ENCODE measurements around the gene CDKAL1.
"Not testable (repeated sequence)": the region's sequence is repeated elsewhere in the genome, so short reads cannot be mapped to it uniquely, and the experiment has no call there.

CDKAL1 gene

DNA sequence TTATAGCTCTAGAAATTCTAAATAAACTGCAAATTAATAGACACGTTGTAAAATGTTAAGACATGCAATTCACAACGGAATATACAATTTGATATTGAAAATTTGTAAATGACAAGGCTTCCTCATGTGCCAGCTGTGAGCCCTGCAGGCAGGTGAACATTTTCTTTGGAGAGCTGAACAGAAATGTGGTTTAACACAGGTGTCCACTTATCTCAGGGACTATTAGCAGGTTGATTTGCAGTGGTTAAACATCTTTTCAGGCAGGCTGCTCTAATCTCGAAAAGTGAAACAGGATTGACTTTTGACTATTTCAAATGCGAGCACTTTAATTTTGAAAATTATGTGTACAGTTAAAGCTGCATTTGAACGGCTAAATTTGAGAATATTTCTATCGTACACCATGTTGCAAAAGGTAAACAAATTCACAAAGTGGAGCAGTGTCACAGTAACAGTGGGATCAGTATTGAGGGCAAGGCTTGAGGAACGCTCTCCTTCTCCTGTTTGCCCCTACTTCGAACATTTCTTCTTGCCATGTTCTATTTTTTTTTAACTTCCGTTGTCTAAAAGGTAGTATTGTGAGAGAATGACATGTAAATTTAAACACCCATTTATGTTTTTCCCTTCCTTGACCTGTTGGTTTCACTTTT is 210.8 kb downstream of the CDKAL1 start:
- no peak for DNase-seq (ENCODE audit: low spot score)

DNA sequence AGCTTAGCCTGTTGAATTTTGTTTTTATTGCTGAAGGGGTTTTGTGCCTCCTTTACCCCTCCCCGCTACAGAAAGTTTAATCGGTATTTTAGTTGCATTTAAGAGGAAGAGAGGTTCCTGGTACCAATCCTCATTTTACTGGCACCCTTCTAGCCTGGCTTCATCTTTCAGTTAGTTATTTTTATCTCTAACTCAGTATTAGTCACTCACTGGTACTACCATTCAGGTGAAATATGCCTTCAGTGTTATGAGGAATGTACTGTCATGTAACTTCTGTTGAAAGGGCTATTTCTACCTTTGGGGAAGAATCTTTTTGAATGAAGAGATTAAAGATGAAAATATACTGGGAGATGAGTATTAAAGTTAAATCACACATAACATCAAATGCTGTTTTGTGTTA is 211.8 kb downstream of the CDKAL1 start:
- DNase-seq (ENCODE audit: low spot score), result no peak

DNA sequence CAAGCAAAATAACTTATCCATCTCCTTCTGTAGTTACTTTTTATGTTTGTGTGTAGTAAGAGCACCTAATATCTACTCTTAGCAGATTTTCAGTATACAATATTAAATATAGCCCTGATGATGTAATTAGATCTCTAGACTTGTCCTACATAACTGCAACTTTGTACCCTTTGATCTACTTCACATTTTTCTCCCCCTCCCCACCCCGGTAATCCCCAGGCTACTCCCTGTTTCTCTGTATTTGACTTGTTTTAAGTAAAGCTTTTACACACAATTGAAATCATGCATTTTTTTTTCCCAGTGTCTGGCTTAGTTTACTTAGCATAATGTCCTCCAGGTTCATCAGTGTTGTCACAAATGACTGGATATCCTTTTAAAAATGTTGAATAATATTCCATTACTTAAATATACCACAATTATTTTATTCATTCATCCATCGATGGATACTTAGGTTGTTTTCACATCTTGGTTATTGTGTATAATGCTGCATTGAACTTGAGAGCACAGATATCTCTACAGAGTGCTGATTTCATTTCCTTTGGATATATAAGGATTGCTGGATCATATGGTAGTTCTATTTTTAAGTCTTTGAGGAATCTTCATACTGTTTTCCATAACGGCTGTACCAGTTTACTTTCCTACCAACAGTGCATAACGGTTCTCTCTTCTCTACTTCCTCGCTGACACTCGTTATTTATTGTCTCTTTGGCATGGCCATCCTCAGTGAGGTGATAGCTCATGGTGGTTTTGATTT is 212.7 kb downstream of the CDKAL1 start:
- no peak for DNase-seq (ENCODE audit: low spot score)

DNA sequence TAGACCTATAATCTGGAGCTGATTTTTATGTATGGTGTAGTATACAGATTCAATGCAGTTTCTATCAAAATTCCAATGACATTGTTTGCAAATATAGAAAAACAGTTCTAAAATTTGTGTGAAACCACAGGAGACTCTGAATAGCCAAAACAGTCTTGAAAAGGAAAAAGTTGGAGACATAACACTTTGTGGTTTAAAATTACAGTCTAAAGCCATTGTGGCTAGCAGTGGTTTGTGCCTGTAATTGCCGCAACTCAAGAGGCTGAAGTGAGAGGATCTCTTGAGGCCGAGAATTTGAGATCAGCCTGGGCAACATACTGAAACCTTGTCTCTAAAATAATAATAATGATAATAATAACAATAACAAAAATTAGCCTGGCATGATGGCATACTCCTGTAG is 213.7 kb downstream of the CDKAL1 start:
- DNase-seq (ENCODE audit: low spot score), result no peak

DNA sequence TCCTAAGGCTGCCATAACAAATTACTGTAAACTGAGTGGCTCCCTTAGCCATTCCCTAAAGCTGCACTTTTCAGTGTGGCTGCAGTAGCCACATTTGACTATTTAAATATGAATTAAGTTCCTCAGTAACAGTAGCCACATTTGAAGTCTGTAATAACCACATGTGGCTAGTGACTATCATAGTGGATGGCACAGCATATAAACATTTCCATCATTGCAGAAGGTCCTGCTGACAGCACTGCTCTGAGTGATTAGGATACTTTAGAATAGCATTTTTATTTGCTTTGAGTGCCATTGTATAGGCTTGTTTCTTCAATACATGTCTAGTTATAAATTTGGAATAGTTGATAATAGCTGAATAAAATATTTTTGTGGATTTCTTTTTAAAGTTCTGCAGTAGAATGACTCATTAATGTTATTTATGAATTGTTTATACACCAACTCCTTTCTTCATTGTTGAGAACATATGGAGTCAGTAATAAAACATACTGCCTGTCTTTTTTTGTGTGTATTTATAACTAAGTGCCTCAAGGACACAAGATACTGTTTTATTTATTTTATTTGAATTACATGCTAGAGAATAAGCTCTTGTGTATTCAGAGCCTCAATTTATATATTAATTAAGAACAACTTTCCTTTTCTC is 217.2 kb downstream of the CDKAL1 start:
- DNase-seq (ENCODE audit: low spot score), result no peak

DNA sequence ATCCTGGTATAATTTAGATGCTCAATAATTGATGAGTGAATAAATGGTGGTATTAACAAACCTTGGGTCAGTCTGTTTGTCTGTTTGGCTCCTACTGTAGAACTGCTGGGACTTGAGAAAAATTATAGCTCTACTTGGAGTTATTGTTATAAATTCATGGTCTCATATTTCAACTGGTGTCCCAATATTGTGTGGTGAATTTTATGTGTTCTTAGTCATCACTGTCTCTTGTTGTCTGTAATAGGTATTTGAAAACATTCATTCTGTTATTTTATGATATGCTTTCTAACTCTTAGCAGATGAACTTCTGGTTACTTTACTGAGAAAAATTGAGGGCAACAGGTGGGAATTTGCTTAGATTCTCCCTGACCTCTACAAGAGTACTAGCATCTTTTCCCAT is 221.4 kb downstream of the CDKAL1 start:
- DNase-seq (ENCODE audit: low spot score), result no peak

DNA sequence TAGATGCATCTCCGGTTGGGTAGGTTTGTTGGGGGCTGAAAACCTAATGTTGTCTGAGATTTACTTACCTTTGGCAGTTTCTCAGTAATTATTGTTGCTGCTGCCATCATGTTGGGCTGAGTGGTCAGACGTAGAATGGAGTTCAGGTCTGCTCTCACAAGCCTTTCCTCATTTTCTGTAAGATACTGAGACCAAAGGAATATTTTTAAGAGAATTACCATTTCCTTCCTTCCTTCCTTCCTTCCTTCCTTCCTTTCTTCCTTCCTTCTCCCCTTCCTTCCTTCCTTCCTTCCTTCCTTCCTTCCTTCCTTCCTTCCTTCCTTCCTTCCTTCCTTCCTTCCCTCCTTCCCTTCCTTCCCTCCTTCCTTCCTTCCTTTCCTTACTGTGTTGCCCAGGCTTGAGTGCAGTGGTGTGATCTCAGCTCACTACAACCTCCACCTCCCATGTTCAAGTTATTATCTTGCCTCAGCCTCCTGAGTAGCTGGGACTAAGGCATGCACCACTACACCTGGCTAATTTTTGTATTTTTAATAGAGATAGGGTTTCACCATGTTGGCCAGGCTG is 222.4 kb downstream of the CDKAL1 start:
- DNase-seq (ENCODE audit: low spot score), result not testable (repeated sequence)

DNA sequence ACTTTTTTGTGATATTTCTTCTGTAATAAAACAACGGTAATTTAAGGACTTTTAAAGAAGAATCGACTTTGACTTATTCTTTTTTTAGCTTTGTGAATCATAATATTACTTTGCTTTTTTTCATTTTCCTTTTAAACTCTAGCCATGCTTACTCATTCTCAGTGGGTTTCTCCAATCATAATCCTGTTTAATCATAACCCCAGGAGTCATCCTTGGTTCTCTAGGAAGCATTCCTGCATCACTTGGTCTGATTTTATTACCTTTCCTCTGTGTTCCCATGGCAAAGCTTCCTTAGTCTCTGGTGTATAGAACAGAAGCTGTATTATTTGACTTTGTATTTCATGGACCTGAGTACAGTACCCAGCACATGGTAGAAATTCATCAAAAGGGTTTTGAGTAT is 223.5 kb downstream of the CDKAL1 start:
- no peak for DNase-seq (ENCODE audit: low spot score)

DNA sequence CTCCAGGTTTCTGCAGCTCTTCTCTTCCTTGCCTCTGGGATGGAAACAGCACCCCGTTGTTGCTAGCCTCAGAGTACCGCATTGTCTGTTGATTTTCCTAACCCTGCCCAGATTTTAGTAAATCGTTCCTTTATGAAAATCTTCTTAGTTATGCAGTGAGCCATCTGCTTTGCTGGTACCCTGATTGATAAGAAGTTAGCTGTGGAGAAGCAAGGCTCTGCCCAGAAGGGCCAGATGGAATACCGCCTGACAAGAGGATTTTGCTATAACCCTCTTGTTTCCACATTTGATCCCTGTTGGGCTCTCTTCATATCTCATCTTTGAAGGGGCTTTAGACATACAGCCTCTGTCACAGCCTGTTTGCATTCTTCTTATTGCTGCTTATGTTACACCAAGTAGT is 229.0 kb downstream of the CDKAL1 start:
- DNase-seq (ENCODE audit: low spot score), result no peak

DNA sequence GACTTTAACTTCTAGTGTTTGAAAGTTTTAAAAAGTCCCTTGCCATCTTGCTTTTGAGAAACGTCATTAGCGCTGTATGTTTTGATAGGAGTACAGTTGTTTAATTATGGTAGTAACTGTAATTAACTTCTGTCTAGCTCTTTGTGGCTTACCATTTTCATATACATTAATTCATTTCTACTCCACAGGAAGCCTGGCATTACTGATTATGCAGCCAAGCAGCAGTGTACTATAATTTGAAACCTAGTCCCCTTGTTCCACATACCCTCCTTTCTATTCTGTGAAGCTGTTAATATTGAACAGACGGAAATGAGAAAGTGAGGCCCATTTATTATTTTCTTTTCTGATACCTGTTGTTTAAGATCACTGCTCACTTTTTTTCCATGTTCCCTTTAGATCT is 235.4 kb downstream of the CDKAL1 start:
- no peak for DNase-seq (ENCODE audit: low spot score)

DNA sequence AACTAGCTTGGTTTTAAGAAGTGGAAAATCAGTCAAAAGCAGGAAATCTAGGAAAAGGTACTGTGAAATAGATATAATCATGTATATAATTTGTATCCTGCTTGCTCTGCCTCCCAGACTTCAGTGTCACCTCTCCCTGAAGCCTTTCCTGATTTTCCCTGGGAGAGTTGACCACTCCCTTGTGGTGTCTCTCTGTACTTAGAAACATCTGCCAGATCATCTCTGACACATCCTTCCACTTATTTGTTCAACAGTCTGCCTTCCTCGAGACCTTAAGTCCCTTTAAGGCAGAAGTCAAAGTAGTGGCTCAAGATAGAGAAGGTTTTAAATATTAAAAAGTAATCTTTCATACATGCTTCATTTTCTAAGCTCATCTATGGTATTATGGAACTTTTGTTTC is 236.5 kb downstream of the CDKAL1 start:
- DNase-seq (ENCODE audit: low spot score), result no peak

DNA sequence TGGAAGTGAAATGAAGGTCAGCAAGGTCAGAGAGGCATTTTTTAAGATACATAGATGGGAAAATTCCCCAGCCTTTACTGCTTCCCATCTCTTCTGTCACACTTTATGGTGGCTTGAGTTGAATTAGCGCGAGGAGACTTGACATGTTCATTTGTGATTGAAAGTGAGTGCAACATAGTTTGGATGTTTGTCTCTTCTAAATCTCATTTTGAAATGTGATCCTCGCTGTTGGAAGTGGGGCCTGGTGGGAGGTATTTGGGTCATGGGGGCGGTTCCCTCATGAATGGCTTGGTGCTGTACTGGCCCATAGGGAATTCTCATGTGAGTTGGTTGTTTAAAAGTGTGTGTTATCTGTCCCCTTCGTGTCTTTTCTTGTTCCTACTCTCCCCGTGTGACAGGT is 237.2 kb downstream of the CDKAL1 start:
- no peak for DNase-seq (ENCODE audit: low spot score)

DNA sequence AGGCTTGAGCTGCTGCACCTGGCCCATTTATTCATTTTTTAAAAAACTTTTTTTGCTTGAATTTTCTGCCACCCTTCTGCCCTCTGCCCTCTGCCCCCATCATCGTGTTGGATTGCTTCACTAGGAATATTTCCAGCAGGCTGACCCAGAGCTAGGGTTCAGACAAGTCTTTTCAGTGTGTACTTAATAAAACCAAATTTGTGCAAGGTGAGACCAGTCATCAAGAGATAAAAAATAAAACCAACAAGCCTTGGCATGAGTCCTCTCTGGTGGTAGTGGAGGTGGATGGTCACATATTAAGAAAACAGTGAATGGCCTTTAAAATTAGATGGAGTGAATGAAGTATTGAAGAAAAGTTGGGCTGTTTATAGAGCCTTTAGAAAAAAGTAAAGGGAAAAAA is 239.6 kb downstream of the CDKAL1 start:
- no peak for DNase-seq (ENCODE audit: low spot score)

DNA sequence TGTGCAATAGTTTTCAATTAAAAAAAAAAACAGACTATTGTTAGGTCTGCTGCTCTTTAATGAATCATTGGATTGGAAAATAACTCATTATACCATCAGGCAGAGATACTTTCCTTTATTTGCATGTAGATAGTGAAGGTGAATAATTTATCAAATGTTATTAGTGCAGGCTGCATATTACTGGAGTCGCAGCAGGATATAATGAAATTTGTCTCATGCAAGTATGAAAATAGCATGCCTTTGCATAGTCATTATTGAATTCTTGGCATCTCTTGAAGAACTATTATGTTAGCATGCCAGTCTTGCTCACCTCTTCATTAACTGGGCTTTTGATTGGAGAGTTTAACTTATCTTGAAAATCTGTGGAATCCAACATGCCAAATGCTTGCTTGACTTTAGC is 241.7 kb downstream of the CDKAL1 start:
- no peak for DNase-seq (ENCODE audit: low spot score)

DNA sequence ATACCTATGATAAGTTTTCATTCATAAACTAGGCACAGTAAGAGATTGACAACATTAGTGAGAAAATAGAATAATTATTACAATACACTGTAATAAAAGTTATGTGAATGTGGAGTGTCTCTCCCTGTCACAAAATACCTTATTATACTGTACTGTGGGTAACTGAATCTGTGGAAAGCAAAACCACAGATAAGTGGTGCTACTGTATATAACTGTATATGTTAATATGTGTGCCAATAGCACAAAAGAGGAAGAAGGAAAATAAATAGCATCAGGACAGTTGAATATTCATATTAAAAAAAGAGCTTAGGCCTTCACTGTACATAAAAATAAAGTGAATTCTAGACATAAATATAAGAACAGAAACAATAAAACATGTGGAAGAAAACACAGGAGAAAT is 243.5 kb downstream of the CDKAL1 start:
- DNase-seq (ENCODE audit: low spot score), result no peak

DNA sequence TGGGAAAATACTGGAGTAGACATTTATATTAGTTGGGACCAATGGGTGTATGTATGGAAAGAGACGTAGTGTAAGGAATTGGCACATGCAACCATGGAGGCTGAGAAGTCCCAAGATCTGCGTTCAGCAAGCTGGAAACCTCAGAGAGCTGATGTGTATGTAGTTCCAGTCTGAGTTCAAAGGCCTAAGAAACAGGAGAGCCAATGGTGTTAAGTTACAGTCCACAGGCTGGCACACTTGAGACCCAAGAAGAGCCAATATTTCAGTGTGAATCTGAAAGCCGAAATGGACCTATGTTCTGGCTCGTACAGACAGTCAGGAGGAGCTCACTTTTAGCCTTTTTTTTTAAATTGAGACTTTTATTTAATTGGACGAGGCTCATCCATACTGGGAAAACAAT is 244.2 kb downstream of the CDKAL1 start:
- no peak for DNase-seq (ENCODE audit: low spot score)

DNA sequence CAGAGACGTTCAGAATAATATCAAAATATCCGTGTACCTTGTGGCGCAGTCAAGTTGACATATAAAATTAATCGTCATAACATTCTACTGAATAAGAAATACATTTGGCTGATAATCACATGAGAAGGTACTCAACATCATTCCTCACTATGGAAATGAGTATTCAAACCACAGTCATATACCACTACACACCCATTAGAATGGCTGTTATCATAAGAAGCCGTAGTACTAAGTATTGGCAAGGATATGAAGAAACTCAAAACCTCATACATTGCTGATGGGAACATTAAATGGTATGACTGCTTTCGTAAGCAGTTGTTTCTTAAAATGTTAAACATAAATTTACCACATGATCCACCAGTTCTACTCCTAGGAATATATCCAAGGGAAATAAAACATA is 244.7 kb downstream of the CDKAL1 start:
- no peak for DNase-seq (ENCODE audit: low spot score)

DNA sequence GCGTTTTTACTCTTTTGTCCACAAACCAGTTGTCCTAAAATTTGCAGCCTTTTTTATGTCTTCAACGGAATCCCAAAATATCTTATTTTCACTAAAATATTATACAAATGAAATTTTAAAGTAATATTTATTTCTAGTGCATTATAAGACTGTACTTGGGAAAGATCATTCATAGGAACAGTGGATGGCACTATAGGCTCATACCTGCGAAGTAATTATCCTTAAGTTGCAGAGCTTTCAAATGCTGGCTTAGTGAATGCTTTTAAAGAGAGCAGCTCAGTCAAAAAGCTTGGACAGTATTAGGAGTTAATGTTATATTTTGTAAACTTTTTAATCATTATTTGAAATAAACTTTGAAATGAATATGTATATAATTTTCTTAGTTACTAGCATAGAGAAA is 254.9 kb downstream of the CDKAL1 start:
- no peak for DNase-seq (ENCODE audit: low spot score)

DNA sequence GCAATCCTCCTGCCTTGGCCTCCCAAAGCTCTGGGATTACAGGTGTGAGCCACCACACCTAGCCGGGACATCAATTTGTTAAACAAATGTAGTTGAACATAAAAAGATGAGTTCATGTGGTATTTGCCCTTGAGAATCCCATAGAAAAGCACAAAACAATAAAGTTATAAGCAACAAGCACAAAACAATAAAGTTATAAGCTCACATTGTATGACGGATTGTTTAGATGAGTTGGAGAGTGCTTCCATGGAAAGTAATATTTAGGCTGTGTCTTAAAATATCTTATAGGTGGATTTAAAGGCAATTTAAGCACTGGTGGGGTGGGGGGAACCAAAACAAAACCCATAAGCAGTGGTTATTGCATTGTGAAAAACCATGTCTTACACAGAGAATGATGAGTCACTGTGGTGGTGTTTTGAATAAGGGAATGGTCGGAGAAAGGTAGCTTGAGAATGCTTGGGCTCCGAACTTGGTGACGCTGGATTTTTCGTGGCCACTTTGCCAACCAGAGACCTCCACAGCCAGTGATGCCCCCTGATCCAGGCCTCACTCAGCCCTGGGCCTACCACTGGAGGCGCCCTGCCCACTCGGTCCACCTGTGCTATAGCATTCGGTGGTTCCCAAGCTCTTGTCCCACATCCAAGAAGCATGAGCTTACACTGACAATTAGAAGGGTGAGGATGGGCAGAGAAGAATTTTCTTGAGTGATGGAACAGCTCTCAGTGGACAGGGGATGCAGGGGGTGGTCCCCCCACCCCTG is 256.0 kb downstream of the CDKAL1 start:
- no peak for DNase-seq (ENCODE audit: low spot score)

DNA sequence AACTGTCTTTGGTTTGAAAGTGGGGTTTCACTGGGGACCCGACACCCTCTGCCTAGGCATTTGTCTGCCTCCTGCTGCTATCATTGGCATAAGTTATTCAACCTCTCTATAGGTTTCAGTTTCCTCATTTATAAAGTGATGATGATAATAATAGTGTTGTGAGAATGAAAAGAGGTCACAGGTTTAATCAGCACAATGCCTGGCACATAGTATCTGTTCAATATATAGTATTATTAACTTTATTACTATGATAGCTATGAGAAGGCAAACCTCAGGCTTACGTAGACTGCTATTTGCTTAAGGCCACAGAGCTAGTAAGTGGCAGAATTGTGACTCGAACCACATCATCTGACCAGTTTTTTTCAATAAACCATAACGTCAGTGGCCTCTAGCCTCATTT is 256.8 kb downstream of the CDKAL1 start:
- DNase-seq (ENCODE audit: low spot score), result no peak

DNA sequence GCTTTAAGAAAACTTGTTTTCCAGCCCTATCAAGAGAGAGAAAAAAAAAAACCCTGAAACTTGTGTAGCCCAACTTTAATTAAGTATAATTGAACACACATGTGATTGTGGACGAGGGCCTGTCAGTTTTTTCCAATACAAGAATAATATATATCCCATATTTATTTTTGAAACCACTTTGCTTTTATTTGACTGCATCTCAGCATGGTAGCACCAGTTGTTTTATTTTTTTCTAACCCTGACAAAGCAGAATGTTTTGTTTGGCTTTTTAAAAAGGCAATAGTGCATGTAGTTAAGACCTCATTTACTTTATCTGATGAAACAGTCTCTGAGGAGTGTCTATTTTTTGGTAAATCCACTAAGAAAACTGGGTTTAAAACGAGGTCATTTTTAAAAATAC is 257.7 kb downstream of the CDKAL1 start:
- DNase-seq (ENCODE audit: low spot score), result no peak

DNA sequence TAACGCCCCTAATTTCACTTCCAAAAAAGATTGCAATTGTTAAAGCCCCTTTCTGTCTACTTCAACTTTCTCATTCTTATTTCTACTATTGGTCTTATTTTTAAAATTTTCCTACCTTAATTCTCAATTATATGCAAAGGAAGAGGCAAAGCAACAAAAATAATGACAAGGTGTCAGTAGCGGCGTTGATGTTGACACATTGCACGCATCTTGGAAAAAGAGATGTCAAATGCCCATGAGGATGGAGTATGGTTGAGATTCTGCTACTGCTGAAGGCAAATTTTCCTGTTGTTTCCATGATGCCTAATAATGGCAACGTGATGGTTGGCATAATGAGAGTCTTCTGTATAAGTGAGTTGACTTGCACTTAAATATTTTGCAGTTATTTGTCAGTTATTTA is 258.9 kb downstream of the CDKAL1 start:
- DNase-seq (ENCODE audit: low spot score), result no peak

DNA sequence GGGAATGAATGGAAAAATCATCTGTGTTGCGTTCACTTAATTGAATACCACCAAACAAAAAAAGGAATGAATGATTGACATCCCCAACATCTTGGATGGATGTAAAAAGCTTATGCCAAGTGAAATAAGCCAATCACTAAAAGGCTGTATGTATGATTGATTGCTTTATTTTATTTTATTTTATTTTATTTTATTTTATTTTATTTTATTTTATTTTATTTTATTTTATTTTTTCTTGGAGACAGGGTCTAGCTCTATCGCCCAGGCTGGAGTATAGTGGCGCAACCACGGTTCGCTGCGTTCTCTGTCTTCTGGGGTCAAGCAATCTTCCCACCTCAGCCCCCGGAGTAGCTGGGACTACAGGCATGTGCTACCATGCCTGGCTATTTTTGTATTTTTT is 263.3 kb downstream of the CDKAL1 start:
- DNase-seq (ENCODE audit: low spot score), result no peak

Data from COLO829 (cell line).